VCaP (cell line): Measurements from ENCODE around the gene SLC25A22.

Source experiments
- H3K27ac ChIP-seq: fragments of 450-650 bp; 2 replicates; pipeline ENCODE4 v1.5.1; 2017
- CTCF ChIP-seq: fragments of 450-650 bp; conservative IDR thresholded peaks from 2 replicates; pipeline ENCODE4 v1.5.1; 2017; ENCODE audit warnings: mild to moderate bottlenecking, moderate library complexity

Gene SLC25A22

GRCh38 chr11:832529-833113, 34.5 kb upstream of the SLC25A22 start, which contains the start of gene CD151:
TSS of gene CD151 (plus strand) at chr11:832952. CDS start at chr11:836070, 3,118 bp downstream.
- no peak for TF ChIP-seq CTCF
- peak within 1 kb of the TSS; percentile 83 for H3K27ac ChIP-seq

GRCh38 chr11:831961-832528, 34.0 kb upstream of the SLC25A22 start:
- no peak for TF ChIP-seq CTCF
- peak overlapping the region; percentile 83 for H3K27ac ChIP-seq

GRCh38 chr11:831118-831864, 33.2 kb upstream of the SLC25A22 start:
- H3K27ac ChIP-seq: peak overlapping the region; percentile 83
- TF ChIP-seq CTCF: no peak

GRCh38 chr11:830295-831117, 32.4 kb upstream of the SLC25A22 start:
- H3K27ac ChIP-seq: no peak overlapping the region
- no peak for TF ChIP-seq CTCF

GRCh38 chr11:829847-830294, 31.8 kb upstream of the SLC25A22 start:
- H3K27ac ChIP-seq: no peak overlapping the region
- TF ChIP-seq CTCF: no peak

GRCh38 chr11:829176-829846, 31.2 kb upstream of the SLC25A22 start:
- peak overlapping the region; percentile 95; the same call in 1 of the 2 replicates for H3K27ac ChIP-seq
- TF ChIP-seq CTCF: no peak
